NCI-H524 (cell line): ENCODE measurements around the gene SAMHD1.

Source experiments
- DNase-seq, 2 experiments: peaks; one replicate each; lab custom pipeline; 2025; lab: John Stamatoyannopoulos, UW

The SAMHD1 gene

GRCh38 chr20:36873498-36874189 is 77.9 kb downstream of the SAMHD1 start:
- no peak for DNase-seq

DNA sequence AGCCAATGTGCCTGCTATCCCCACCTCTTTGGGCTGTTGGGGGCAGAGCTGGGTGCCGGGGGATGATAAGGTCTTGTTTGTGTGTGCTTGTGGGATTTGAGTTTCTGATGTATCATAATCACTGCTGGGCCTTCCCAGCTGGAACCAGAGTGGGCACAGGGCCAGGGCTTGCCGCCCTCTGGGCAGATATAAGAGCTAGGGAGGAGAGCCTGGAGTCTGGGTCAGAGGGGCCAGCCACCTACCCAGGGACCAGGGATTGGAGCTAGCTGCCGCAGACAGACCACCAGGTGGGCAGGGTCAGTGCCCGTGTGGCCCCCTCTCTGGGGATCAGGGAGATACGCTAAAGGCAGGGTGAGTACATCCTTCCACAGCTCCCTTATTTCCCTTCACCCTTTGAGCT is 78.7 kb downstream of the SAMHD1 start:
- no peak for DNase-seq

GRCh38 chr20:36871640-36872570 is 79.6 kb downstream of the SAMHD1 start:
- no peak for DNase-seq

DNA sequence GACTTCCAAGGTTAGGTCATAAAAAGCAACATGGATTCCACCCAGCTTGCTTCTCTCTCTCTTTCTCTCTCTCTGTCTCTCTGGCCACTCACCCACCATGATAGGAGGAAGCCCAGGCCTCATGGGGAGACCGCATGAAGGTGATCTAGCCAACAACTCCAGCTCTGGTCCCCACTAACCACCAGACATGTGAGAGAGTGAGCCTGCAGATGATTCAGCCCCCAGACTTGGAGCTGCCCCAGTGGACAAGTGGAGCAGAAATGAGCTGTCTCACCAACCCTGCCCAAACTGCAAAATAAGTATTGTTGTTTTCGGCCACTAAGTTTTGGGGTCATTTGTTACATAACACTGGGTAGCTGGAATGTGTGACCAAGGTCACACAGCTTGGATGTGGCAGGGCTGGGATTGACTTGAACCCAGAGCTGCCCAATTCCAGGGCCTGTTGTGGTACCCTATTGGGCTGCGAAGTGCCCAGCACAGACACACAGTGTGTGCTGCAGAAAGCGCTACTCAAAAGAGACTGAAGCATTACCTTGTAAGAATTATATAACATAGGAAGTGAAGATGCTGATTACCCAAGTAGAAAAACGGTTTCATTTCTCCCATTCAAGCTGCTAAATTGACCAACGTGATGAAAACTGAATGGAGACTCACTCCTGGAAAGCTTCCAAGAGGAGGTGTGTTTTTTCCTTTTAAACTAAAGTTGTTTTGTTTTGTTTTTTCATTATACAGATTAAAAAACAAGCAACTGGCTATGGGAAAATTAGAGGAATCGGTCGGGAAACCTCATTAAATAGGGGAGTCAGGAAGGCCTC is 84.6 kb downstream of the SAMHD1 start:
- no peak for DNase-seq

GRCh38 chr20:36866164-36866563 is 85.3 kb downstream of the SAMHD1 start:
- DNase-seq = no peak

DNA sequence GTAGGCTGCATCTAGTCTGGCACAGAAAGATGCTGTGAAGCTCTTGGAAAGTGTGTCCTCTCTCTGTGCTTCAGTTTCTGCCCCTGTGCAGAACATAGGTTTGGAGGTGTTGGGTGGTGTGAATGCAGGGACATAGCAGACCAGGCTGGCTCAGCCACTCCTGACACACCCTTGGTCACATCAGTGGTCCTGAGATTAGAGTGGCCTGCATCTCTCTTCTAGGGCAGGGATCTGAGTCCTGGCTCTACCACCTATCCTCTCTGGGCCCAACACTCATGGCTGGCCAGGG is 85.7 kb downstream of the SAMHD1 start:
- no peak for DNase-seq

DNA sequence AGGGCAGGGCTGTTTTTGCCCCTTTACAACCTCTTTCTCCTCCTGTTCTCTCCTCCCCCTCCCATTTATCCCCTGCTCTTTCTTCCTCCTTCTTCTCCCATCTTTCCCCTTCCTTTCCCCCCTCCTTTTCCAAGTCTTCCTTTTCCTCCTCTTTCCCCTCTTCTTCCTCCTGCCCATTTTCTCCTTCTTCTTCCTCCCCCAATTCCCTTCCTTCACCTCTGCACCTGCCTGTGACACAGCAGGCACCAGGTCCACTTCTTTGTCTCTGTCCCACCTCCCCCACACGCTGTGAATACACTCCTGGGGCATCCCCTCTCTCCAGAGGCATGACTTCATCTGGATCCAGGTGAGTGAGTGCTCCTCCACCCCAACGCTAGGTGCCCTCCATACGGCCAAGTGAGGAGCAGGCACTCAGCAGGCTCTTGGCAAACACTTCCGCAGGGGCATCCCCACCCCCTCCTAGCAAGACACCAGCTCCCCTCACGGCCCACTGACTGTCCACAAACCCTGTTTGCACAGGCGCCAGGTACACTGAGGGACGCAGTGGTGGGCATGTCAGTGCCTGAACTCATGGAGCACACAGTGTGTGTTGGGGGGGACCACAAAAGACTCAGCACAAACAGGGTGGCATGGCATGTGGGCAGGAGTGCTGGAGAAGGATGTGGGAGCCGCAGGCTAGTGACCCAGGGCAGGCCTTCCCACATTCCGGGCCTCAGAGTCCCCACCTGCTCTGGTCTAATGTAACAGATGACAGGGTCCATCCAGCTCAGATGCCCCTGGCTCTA is 86.2 kb downstream of the SAMHD1 start:
- DNase-seq = no peak

- DNase-seq = no peak
Measured at GRCh38 chr20:36862857-36863668, 88.4 kb downstream of the SAMHD1 start.

- peak; percentile 53 to 82 for DNase-seq
Measured at GRCh38 chr20:36861875-36862801, 89.4 kb downstream of the SAMHD1 start.

GRCh38 chr20:36861625-36861874 is 90.0 kb downstream of the SAMHD1 start:
- no peak for DNase-seq

GRCh38 chr20:36860811-36861624 is 90.5 kb downstream of the SAMHD1 start:
- DNase-seq = no peak

GRCh38 chr20:36860339-36860738 is 91.2 kb downstream of the SAMHD1 start:
- no peak for DNase-seq

- DNase-seq = no peak
Measured at GRCh38 chr20:36859700-36860330, 91.7 kb downstream of the SAMHD1 start.

DNA sequence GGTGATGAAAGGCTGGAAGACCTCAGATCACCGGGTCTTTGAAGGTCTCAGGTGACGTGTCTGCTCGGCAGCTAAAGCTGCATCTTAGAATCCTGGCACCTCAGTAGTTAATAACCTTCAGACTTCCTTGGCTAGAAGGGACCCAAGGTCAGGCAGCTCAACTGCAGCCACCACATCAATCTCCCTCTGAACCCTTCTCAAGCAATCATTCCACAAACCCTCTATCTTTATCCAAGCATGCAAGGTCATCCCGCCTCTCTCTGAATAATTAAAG is 92.3 kb downstream of the SAMHD1 start:
- DNase-seq = no peak

DNA sequence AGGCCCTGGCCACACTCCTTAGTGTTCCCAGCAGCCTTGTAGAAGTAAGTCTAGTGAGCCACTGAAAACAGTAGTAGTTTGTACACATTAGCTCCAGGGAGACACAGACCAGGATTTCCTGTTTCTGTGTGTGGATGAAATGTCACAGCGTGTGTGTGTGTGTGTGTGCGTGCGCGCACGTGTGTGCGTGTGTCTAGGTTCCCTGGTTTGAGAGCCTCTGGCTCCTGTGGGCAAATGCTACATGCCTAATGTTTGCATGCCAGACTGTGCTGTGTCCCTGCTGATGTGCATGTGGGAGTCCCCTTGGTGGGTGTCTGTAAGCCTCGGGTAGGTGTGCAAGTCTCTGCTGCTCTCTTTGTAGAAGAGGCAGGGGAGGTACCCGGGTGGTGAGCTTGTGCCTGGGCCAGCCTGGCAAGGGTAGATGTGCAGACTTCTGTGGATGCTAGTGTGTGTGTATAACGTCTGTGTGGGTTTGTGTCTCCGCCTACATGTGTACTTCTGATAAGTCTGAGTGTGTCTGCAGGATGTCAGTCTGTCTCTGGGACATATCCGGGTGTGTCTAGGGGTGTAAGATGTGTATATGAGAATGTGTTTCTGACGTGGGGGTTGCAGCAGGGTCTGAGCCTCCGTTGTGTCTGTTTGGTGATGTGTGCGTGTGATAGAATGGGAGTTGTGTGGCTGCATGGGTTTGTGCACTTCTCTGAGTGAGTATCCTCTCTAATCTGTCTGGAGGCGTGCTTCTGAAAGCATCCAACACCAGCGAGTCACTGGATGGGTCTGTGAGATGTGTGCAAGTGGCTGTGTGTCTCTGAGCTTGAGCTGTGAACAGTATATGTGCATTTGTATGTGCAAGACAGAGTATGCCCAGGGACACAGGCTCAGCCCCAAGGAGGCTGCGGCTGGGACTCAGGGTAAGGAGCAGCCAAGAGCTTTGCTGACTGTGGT is 94.5 kb downstream of the SAMHD1 start:
- no peak for DNase-seq

GRCh38 chr20:36856195-36856594 is 95.3 kb downstream of the SAMHD1 start:
- DNase-seq = no peak

- DNase-seq = no peak
Measured at GRCh38 chr20:36855241-36855657, 96.3 kb downstream of the SAMHD1 start.
